Mesenchymal stem cell (in vitro differentiated cells and primary cell): ENCODE results near the gene TMEM106A. TPM values are rescaled to one million over a fixed set of nuclear protein-coding genes. Genes with fewer than 3 reads are reported as not detected.
"Not testable (repeated sequence)": the region's sequence is repeated elsewhere in the genome, so short reads cannot be mapped to it uniquely, and the experiment has no call there.

Source experiments
- DNase-seq: peaks from one replicate; pipeline ENCODE4 v3.0.0-alpha.2; 2013
- H2AFZ ChIP-seq: one replicate; pipeline ENCODE4 v1.6.1; 2013; ENCODE audit warnings: low read depth, mild to moderate bottlenecking, control low read depth, inconsistent platforms, low read length, moderate library complexity
- H2AK5ac ChIP-seq: 2 replicates; pipeline ENCODE4 v1.6.1; 2013; ENCODE audit warnings: low read length, moderate library complexity, mild to moderate bottlenecking, inconsistent platforms; ENCODE audit not compliant: severe bottlenecking
- H2BK120ac ChIP-seq: one replicate; pipeline ENCODE4 v1.6.1; 2013; ENCODE audit warnings: low read depth, mild to moderate bottlenecking, inconsistent platforms, low read length, moderate library complexity
- H2BK12ac ChIP-seq, 2 experiments: one replicate each; pipeline ENCODE4 v1.6.1; 2013; ENCODE audit warnings: inconsistent platforms in 2 of 2, low read length in 2 of 2, mild to moderate bottlenecking in 2 of 2, moderate library complexity in 2 of 2, control low read depth in 1 of 2
- H2BK15ac ChIP-seq: one replicate; pipeline ENCODE4 v1.6.1; 2013; ENCODE audit warnings: mild to moderate bottlenecking, low read depth, inconsistent platforms; ENCODE audit not compliant: poor library complexity, severe bottlenecking
- H2BK5ac ChIP-seq: 2 replicates; pipeline ENCODE4 v1.6.1; 2013; ENCODE audit warnings: low read depth, mild to moderate bottlenecking, low read length, control low read depth, inconsistent platforms; ENCODE audit not compliant: poor library complexity, severe bottlenecking
- H3K14ac ChIP-seq, 2 experiments: one replicate each; pipeline ENCODE4 v1.6.1; 2013; ENCODE audit warnings: inconsistent platforms in 2 of 2, low read length in 2 of 2, control low read depth in 1 of 2, mild to moderate bottlenecking in 1 of 2, moderate library complexity in 1 of 2
- H3K18ac ChIP-seq, 2 experiments: one replicate each; pipeline ENCODE4 v1.6.1; 2013; ENCODE audit warnings: inconsistent platforms in 2 of 2, low read length in 2 of 2, control low read depth in 1 of 2, low read depth in 1 of 2, mild to moderate bottlenecking in 1 of 2
- H3K23ac ChIP-seq, 2 experiments: one replicate each; pipeline ENCODE4 v1.6.1; 2013; ENCODE audit warnings: inconsistent platforms in 2 of 2, low read length in 2 of 2, mild to moderate bottlenecking in 2 of 2, moderate library complexity in 2 of 2, control low read depth in 1 of 2
- H3K27ac ChIP-seq: 2 replicates; pipeline ENCODE4 v1.5.1; 2013; ENCODE audit warnings: mild to moderate bottlenecking, moderate library complexity, low read length, control low read depth, inconsistent platforms; ENCODE audit not compliant: poor library complexity, severe bottlenecking
- H3K27me3 ChIP-seq, 2 experiments: 2 replicates each; pipeline versions ENCODE4 v1.6.1 to v1.7.0; 2013; ENCODE audit warnings: low read length in 2 of 2, mild to moderate bottlenecking in 2 of 2, moderate library complexity in 2 of 2, control low read depth in 1 of 2, inconsistent platforms in 1 of 2; ENCODE audit not compliant: control insufficient read depth in 1 of 2, insufficient read depth in 1 of 2
- H3K36me3 ChIP-seq, 2 experiments: 2 replicates each; pipeline versions ENCODE4 v1.6.1 to v1.7.0; 2013; ENCODE audit warnings: low read length in 2 of 2, control low read depth in 1 of 2, inconsistent platforms in 1 of 2, low read depth in 1 of 2, mild to moderate bottlenecking in 1 of 2; ENCODE audit not compliant: insufficient read depth in 2 of 2, control insufficient read depth in 1 of 2
- H3K4ac ChIP-seq, 2 experiments: one replicate each; pipeline ENCODE4 v1.6.1; 2013; ENCODE audit warnings: inconsistent platforms in 2 of 2, low read length in 2 of 2, mild to moderate bottlenecking in 2 of 2, moderate library complexity in 2 of 2, control low read depth in 1 of 2, low read depth in 1 of 2
- H3K4me1 ChIP-seq: 2 replicates; pipeline ENCODE4 v1.6.1; 2013; ENCODE audit warnings: low read depth, low read length, control low read depth; ENCODE audit not compliant: control insufficient read depth, insufficient read depth
- H3K4me2 ChIP-seq: 2 replicates; pipeline ENCODE4 v1.6.1; 2013; ENCODE audit warnings: low read length, mild to moderate bottlenecking, inconsistent platforms; ENCODE audit not compliant: poor library complexity, severe bottlenecking
- H3K4me3 ChIP-seq, 2 experiments: 2 replicates each; pipeline versions ENCODE4 v1.5.1 to v1.7.0; 2013; ENCODE audit warnings: low read length in 2 of 2, mild to moderate bottlenecking in 2 of 2, control low read depth in 1 of 2, low read depth in 1 of 2; ENCODE audit not compliant: insufficient read depth in 1 of 2
- H3K79me1 ChIP-seq: replicated peaks from 2 replicates; pipeline ENCODE4 v1.6.1; 2013; ENCODE audit warnings: mild to moderate bottlenecking, control low read depth, low read length, inconsistent platforms; ENCODE audit not compliant: poor library complexity, severe bottlenecking
- H3K9ac ChIP-seq: 2 replicates; pipeline ENCODE4 v1.7.0; 2013; ENCODE audit warnings: mild to moderate bottlenecking, low read length, moderate library complexity
- H3K9me3 ChIP-seq: 2 replicates; pipeline ENCODE4 v1.7.0; 2013; ENCODE audit warnings: mild to moderate bottlenecking, low read length; ENCODE audit not compliant: control insufficient read depth
- H4K8ac ChIP-seq: one replicate; pipeline ENCODE4 v1.6.1; 2013; ENCODE audit warnings: inconsistent platforms, mild to moderate bottlenecking, low read length, moderate library complexity
- H4K91ac ChIP-seq: one replicate; pipeline ENCODE4 v1.6.1; 2013; ENCODE audit warnings: mild to moderate bottlenecking, low read length, inconsistent platforms
- WGBS: methylation state at CpG from one replicate; pipeline ENCODE4 v1.1.7; 2013; ENCODE audit warnings: mixed read lengths; 5-methylcytosine and 5-hydroxymethylcytosine counted together
- small RNA-seq: library from polyadenylated mRNA; stranded (forward); fragments of <200 nt; extraction: miRNeasy Mini kit (QIAGEN cat#:217004); gene quantifications from one replicate; pipeline ENCODE3, GENCODE V24; 2013; ENCODE audit warnings: low read depth

The TMEM106A gene

DNA sequence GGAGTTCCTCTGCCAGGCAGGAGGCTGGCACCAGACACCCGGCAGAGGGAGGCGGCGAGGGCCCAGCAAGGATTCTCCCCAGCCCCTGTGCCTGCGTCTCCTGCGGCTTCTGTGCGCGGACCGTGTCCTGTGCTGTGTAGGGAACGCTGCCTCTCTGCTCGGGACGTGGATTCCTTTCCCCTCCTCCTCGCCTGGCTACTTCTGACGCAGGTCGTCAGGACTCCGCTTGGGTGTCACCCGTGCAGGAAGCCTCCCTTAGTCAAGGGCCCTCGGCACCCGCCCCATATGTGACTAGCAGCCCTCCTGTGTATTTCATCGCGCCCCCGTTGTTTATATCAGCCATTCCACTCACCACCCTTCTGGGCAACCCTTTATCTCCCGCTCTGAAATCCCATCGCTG, 34.8 kb downstream of the TMEM106A start:
- not testable (repeated sequence) for H3K79me1 ChIP-seq, H3K18ac ChIP-seq, H3K4ac ChIP-seq, H2BK5ac ChIP-seq, H3K9me3 ChIP-seq, H3K23ac ChIP-seq, H2AK5ac ChIP-seq, H4K91ac ChIP-seq, H3K4me3 ChIP-seq, H3K4me1 ChIP-seq, H3K27ac ChIP-seq, H2BK120ac ChIP-seq, H3K4me2 ChIP-seq, H2BK12ac ChIP-seq, H2BK15ac ChIP-seq, H2AFZ ChIP-seq, H3K9ac ChIP-seq, H4K8ac ChIP-seq, H3K27me3 ChIP-seq, DNase-seq, H3K14ac ChIP-seq, H3K36me3 ChIP-seq
- WGBS = no CpG with 5 or more reads among the region's 23 CpGs

Small RNA genes lying within 50 kb of the gene (small RNA-seq; reads per million reads assigned to genes)
- gene AC060780.2 (not detected), gene AC060780.3 (not detected), gene RF00004 (not detected), gene RNU2-1 (not detected)
